GM18526 (cell line): ENCODE measurements around the gene PCNX3.

ENCODE experiments used
- POLR2A ChIP-seq: IDR thresholded peaks from 3 replicates; pipeline ENCODE4 v1.6.1; 2011; ENCODE audit not compliant: insufficient read length; ENCODE audit errors: extremely low read depth

PCNX3 gene

DNA sequence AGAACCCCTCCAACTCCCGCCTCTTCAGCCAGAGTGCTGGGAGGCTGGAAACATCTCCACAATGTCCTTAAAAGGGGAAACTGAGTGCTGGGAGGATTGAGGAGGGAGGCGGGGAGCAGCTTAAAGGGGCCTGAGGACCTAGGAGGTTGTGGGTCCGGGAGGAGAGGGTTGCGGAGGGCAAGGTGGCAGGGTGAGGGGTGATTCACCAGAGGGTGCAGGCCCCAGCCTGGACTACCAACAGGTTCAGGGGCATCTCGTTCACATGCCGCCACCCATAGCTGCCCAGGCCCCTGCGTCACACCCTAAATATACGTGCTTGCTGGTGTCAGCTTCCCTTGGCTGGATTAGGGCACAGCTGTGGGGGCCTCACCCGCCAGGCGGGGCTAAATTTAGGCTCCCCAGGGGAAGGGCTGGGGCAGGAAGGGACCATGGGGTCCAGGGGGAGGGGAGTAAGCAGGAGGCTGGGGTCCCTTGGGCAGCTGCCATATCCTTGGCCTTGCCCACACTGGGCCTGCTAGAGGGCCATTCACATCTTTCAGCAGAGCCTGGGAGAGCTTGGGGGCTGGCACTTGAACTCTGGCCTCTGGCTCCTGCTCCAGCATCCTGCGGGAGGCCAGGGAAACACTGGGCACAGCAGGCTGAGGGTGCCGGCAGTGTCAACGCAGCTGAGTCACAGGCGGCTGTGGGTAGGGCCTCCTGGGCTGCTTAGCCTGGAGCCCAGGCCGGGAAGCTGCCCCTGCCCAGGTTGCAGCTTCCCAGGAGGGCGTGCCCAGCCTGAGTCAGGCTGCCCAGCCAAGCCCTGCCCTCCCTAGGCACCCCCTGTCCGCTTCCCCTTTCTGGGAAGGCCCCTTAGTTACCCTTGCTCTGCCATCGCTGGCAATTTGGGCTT lies 38.5 kb upstream of the PCNX3 start:
- TF ChIP-seq POLR2A, result no peak

DNA sequence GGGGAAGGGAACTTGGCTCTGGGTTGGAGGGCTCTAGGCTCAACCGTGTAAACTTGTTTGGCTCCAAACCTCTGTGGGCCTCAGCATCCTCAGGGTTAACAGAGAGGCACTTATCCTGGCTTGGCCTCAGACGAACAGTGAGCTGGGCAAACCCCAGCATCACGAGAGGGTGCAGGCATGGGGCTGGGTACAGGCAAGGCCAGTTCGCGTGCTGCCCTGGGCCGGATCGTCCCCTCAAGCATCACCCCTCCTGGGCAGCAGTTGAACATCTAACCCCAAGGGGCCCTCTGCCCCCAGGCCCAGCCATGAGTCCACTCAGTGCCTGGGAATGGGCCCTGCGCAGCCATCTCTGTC lies 37.8 kb upstream of the PCNX3 start:
- TF ChIP-seq POLR2A, result no peak

DNA sequence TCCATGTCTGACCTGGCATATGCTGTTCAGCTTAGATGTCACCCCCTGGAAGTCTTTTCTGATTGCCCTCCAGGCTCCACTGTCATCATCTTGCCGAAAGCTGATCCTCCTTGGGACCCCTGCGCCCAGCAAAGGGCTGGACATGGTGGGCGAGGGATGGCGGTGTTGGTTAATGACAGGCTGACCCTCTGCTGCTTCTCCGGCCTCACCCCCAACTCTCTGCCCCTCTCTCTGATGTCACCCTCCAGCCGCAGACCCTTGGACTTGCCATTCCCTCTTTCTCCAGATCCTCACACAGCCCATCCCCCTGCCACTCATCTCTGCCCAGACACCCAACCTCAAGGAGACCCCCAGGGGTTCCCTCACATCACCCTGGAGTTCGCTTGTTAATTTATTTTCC lies 37.4 kb upstream of the PCNX3 start:
- no peak for TF ChIP-seq POLR2A

DNA sequence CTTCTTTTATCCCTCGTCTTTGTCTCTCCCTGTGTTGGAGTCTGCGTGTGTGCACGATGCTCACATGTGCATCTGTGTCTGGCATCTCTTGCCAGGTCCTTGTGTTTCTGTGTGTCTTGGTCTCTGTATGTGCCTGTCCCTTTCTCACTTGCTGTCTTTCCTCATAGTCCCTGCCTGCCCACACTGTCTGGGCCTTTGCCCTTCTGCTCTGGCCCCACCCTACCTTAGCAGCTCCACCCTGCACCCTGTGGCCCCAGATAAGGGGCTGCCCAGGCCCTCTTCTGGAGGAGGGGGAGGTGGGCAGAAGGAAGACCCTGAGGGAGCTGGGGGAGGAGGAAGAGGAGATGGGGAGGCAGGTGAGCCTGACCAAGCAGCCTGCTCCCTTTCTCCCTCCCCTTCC lies 36.9 kb upstream of the PCNX3 start:
- no peak for TF ChIP-seq POLR2A

DNA sequence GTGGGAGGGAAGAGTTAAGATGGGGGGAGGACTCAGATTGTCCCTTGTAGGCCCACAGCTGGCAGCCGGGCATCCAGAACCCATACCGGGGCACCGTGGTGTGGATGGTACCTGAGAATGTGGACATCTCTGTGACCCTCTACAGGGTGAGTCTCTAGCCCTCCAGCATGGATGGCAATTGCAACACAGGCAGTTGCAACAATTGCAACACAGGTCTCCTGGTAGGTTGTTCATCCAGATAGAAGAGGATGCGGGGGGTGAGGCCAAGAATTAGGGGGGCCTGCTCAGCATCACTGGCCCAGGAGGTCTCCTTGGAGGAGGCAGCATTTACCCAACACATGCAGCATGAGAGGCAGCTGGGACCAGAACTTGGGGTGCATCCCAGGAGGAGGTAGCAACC lies 36.3 kb upstream of the PCNX3 start:
- no peak for TF ChIP-seq POLR2A

DNA sequence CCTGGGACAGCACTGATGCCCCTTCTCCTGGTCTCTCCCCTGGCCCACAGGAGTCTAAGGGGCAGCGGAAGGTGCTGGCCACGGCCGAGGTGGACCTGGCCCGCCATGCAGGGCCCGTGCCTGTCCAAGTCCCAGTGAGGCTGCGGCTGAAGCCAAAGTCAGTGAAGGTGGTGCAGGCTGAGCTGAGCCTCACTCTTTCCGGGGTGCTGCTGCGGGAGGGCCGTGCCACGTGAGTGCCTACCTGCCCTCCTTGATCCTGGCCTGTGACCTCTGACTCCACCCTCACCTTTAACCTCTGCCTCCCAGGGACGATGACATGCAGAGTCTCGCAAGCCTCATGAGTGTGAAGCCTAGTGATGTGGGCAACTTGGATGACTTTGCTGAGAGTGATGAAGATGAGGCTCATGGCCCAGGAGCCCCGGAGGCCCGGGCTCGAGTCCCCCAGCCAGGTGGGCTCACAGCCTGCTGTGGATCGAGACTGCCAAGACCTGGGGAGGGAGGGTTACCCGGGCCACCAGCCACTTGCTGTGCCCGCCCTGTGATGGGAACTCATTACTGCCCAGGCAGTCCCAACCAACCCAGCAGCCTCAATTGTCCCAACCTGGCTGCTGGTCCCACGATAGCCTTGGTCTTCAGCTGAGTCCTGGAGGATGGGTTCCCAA lies 35.4 kb upstream of the PCNX3 start:
- TF ChIP-seq POLR2A, result no peak

DNA sequence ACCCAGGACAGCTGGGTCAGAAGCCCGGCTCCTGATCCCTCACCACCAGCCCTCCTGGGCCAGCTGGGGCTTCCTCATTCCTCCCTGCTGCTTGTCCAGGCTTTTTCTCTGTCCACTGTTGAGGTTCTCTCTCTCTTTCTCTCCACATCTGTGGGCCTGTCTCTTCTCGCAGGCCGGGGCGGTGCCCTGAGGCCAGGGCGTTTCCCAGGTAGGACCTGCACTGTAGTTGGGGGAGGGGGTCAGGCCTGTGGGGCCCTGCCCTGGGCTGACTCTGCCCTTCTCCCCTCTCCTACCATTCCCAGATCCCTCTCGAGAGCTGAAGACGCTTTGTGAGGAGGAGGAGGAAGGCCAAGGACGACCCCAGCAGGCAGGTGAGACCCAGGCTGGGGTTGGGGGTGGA lies 34.8 kb upstream of the PCNX3 start:
- no peak for TF ChIP-seq POLR2A

DNA sequence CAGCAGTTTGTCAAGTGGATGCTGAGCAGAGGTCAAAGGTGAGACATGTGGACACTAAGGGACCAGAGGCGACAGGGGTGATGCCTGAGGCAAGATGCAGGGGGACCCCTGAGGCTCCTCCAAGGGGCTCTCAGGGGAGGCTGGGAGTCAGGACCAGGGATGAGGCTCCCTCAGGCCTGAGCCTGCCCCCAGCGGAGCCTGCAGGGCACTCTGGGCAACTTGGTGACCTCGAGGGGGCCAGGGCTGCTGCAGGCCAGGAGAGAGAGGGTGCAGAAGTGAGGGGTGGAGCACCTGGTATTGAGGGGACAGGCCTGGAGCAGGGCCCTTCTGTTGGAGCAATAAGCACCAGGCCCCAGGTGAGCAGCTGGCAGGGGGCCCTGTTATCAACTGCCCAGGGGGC lies 33.6 kb upstream of the PCNX3 start:
- no peak for TF ChIP-seq POLR2A

DNA sequence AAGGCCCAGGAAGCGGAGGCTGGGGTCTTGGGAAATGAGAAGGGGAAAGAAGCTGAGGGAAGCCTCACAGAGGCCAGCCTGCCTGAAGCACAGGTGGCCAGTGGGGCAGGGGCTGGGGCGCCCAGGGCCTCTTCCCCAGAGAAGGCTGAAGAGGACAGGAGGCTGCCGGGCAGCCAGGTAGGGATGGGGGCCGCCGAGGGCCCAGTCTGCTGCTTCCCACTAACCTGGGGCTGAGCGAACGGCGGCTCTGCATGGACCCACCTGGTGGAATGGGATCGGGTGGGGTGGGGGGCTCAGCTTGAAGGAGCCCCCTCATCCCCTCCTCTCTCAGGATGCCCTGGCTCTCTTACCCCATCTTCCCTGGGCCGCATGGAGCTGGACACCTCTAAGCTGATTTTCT lies 32.0 kb upstream of the PCNX3 start:
- no peak for TF ChIP-seq POLR2A

DNA sequence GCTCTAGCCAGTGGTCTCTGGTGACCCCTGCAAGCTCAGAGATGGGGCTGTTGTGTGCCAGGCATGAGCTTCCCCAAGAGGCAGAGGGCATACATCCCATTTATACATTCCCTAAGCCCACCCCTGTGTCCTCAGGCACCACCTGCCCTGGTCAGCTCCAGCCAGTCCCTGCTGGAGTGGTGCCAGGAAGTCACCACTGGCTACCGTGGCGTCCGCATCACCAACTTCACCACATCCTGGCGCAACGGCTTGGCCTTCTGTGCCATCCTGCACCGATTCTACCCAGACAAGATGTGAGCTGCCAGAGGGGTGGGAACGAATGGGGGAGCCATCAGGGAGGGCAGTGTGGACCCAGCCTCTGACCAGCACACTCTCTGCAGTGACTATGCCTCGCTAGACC lies 31.5 kb upstream of the PCNX3 start:
- no peak for TF ChIP-seq POLR2A

DNA sequence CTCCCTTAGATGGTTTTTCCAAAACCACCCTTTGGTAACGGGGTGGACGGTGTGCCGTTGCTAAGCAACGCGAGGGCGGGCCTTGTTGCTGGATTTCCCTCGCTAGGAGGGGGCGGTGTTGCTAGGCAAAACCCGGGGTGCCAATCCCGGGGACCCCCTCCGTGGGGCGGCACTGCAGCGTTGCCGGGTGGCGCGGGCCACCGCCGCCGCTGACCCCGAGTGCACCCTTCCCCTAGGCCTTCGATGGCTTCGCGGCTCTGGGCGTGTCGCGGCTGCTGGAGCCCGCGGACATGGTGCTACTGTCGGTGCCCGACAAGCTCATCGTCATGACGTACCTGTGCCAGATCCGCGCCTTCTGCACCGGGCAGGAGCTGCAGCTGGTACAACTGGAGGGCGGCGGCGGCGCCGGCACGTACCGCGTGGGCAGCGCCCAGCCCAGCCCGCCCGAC lies 30.8 kb upstream of the PCNX3 start:
- TF ChIP-seq POLR2A, result no peak

DNA sequence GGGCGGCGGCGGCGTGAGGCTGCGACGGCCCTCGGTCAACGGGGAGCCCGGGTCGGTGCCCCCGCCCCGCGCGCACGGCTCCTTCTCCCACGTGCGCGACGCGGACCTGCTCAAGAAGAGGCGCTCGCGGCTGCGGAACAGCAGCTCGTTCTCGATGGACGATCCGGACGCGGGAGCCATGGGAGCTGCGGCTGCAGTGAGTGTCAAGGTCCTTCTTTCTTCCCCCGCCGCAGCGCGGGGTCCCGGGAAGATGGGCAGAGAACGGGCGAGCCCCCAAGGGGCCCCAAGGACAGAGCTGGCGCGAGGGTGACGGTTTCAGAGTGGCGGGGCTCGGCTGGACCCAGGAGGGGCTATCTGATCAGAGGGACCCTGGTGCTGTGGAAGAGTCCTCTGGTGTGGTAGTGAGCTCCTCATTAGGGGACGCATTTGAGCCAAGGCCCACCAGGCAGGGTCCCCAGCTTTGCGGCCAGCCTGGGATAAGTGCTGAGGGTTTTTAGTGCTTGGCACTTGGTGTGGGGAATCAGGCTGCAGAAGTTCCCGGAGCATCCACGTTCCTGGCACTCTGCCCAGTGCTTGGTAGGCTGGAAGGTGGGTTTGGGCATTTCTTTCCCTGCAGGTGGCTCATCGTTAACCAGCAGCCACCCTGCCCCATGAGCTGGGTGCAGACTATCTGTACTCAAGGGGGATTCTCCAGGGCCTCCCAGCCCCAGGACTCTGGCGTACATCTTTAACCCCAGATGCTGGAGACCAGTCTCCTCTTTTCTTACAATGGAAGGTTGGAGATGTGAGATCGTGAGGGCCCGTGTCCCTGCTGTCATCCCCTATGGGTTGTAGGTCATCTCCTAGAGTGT lies 30.0 kb upstream of the PCNX3 start:
- TF ChIP-seq POLR2A, result no peak

DNA sequence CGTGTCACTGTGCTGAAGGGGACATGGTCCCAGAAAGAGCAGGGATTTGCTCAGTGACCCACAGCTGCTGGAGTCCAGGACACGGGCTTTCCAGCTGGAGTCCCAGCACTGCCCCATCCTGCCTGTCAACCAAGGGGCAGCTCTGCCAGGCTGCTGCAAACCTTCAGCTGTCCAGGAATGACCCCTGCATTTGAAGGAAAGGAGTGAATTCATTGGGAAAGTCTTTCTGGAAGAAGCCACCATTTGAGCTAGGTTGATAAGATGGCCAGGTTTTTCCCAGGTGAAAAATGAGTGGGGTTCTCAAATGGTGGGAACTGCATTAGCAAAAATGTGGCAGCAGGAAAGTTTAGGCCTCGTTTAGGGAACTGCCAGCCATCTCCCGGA lies 29.3 kb upstream of the PCNX3 start:
- TF ChIP-seq POLR2A, result no peak

DNA sequence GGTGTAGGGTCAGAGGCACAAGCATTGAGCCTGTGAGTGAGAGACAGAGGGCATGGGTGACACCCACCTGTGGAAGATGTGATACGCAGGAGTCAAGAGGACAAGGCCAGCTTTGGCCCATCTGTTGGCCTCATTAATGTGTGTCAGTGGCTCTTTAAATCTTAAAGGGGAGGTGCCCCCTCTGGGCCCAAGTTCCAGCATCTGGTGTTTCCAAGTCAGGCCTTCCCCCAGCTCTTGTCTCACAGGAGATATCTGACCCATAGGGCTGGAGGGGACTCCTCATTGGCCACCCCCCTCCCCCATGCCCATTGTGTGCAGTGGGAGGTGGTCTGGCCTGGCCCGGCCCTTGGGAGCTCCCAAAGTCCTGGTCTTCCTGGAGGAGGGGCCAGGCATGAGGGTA lies 28.9 kb upstream of the PCNX3 start:
- no peak for TF ChIP-seq POLR2A

DNA sequence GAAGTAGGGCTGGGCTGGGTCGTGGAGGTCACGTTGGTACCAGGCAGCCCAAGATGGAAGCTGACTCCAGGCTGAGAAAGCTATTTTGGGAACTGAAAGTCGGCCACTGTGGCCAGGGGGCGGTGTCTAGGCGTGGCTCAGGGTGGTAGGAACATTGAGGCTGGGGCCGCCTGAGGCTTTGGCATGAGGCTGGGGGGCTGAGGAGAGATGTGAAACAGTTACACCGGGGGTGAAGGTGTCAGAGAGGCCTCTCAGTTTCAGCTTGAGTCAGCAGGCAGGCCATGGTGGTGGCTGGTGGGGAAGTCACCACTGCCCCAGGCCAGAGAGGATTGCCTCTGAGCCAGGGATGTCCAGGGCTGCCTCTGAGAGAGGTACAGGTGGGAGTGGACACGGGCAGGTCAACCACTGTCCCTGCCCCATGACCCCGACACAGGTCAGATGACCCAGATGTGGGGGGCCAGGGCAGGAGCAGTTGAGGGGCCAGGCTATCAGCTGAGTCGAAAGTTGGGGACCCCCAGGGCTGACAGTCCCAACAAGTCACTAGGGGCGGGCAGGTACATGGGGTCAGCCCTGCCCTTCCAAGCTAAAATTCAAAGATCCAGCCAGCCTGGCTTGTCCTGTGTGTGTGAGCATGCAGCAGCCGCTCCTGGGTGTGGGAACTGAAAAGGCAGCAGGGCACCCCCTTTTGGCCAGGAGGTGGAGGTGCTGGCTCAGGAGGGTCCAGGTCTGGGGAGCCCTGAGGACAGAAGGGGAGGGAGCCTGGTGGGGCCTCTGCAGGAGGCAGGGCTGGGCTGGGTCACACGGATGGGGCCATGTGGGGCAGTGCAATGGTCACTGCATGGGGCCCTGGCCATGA lies 27.1 kb upstream of the PCNX3 start:
- TF ChIP-seq POLR2A, result peak; percentile 24
